Astrocyte of the hippocampus (primary cell): ENCODE measurements around the gene NKIRAS1.
A peak's percentile ranks its signal among the peaks of the same experiment; 100 is the strongest.
"Not testable (repeated sequence)": the region's sequence is repeated elsewhere in the genome, so short reads cannot be mapped to it uniquely, and the experiment has no call there.

ENCODE experiments used
- DNase-seq: peaks from one replicate; pipeline ENCODE4 v3.0.0; 2011; ENCODE audit warnings: low read depth, low spot score

Gene NKIRAS1

GRCh38 chr3:23870663-23871043 lies 46.1 kb downstream of the NKIRAS1 start:
- not testable (repeated sequence) for DNase-seq

- DNase-seq = no peak
Observed at GRCh38 chr3:23869977-23870662, 46.7 kb downstream of the NKIRAS1 start.

GRCh38 chr3:23867838-23868237 lies 49.0 kb downstream of the NKIRAS1 start:
- no peak for DNase-seq

- DNase-seq = no peak
Observed at GRCh38 chr3:23867400-23867799, 49.4 kb downstream of the NKIRAS1 start.

- DNase-seq = peak; percentile 15
Observed at GRCh38 chr3:23865595-23866396, 51.0 kb downstream of the NKIRAS1 start.

- DNase-seq = no peak
Observed at GRCh38 chr3:23864931-23865330, 51.9 kb downstream of the NKIRAS1 start.

- no peak for DNase-seq
Observed at GRCh38 chr3:23863060-23863459, 53.7 kb downstream of the NKIRAS1 start.

- DNase-seq = no peak
Observed at GRCh38 chr3:23861689-23862088, 55.1 kb downstream of the NKIRAS1 start.

- no peak for DNase-seq
Observed at GRCh38 chr3:23859839-23860382, 56.9 kb downstream of the NKIRAS1 start.

- DNase-seq = no peak
Observed at GRCh38 chr3:23859012-23859743, 57.6 kb downstream of the NKIRAS1 start.

- DNase-seq = peak; percentile 43
Observed at GRCh38 chr3:23856286-23856685, 60.5 kb downstream of the NKIRAS1 start.

- not testable (repeated sequence) for DNase-seq
Observed at GRCh38 chr3:23849462-23849861, 67.3 kb downstream of the NKIRAS1 start.

GRCh38 chr3:23845326-23846216 lies 71.2 kb downstream of the NKIRAS1 start:
- no peak for DNase-seq

GRCh38 chr3:23843869-23844268 lies 72.9 kb downstream of the NKIRAS1 start:
- DNase-seq = no peak
